Effector memory CD8-positive, alpha-beta T cell (primary cell): ENCODE data around the gene LRRC66.

Experiments used
- ATAC-seq: fragments of 150-1000 bp; cut with Tn5 transposase; replicated peaks from 2 replicates; pipeline ENCODE4 v1.10.0; 2021; ENCODE audit warnings: mild to moderate bottlenecking, moderate library complexity
- DNase-seq, 3 experiments: peaks; one replicate each; pipeline ENCODE4 v3.0.0; 2021
- H3K27ac Mint-ChIP-seq, 2 donors: one replicate each; pipeline ENCODE4 v1.8.0; 2022; ENCODE audit warnings: mild to moderate bottlenecking in 2 of 2, mixed read lengths in 2 of 2, moderate library complexity in 2 of 2
- H3K27me3 Mint-ChIP-seq, 2 donors: one replicate each; pipeline ENCODE4 v1.8.0; 2022; ENCODE audit warnings: mixed read lengths in 2 of 2
- H3K36me3 Mint-ChIP-seq: one replicate; pipeline ENCODE4 v1.8.0; 2022; ENCODE audit warnings: mild to moderate bottlenecking, moderate library complexity, mixed read lengths; ENCODE audit not compliant: insufficient read depth
- H3K4me1 Mint-ChIP-seq, 2 donors: one replicate each; pipeline ENCODE4 v1.8.0; 2022; ENCODE audit warnings: low read depth in 2 of 2, mixed read lengths in 2 of 2
- H3K4me3 Mint-ChIP-seq, 2 donors: one replicate each; pipeline ENCODE4 v1.8.0; 2022; ENCODE audit warnings: mild to moderate bottlenecking in 2 of 2, mixed read lengths in 2 of 2, moderate library complexity in 2 of 2
- H3K9me3 Mint-ChIP-seq, 2 donors: one replicate each; pipeline ENCODE4 v1.8.0; 2022; ENCODE audit warnings: mixed read lengths in 2 of 2

LRRC66 gene

GRCh38 chr4:51999250-51999649 lies 20.9 kb downstream of the LRRC66 start:
- Mint-ChIP-seq H3K4me3 (no peak overlapping the region), H3K4me1 (no peaks in the 10 kb centered on the region), H3K27ac (no peak overlapping the region), H3K27me3 (no peaks in the 10 kb centered on the region), H3K36me3 (no peaks in the 10 kb centered on the region), H3K9me3 (no peaks in the 10 kb centered on the region)
- no peak for ATAC-seq
- no peak for DNase-seq

DNA sequence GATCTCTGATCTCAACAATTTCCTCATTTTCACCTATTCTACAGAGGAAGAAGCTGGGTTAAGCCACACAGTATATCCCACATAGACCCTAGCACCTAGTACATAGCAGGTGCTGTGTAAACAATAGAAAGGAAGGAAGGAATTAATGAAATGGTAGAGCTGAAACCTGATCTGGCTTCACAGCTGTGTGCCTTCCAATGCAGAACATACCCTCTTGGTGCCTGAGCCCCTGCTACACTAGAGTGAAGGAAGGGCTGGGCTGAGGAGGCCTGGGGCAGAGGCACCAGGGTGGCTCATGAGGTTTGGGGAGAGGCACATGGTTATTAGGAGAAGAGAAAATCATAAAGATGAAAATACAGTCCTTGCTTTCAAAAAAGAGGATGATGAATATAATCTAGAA lies 21.3 kb downstream of the LRRC66 start:
- ATAC-seq: no peak
- Mint-ChIP-seq H3K4me1 (no peaks in the 10 kb centered on the region), H3K27ac (no peak overlapping the region), H3K4me3 (no peak overlapping the region), H3K36me3 (no peaks in the 10 kb centered on the region), H3K27me3 (no peaks in the 10 kb centered on the region), H3K9me3 (no peaks in the 10 kb centered on the region)
- no peak for DNase-seq

- no peak for ATAC-seq
- no peak for DNase-seq
- Mint-ChIP-seq H3K9me3 (no peaks in the 10 kb centered on the region), H3K27ac (no peak overlapping the region), H3K36me3 (no peaks in the 10 kb centered on the region), H3K27me3 (no peaks in the 10 kb centered on the region), H3K4me3 (no peak overlapping the region), H3K4me1 (no peaks in the 10 kb centered on the region)
Measured at GRCh38 chr4:51997647-51998046, 22.5 kb downstream of the LRRC66 start.

GRCh38 chr4:51995647-51996220 lies 24.4 kb downstream of the LRRC66 start:
- H3K27me3 Mint-ChIP-seq: peaks cover 6 to 7% of the 10 kb centered on the region in 2 donors
- no peak overlapping the region for H3K27ac Mint-ChIP-seq
- ATAC-seq (no peak), DNase-seq (no peak)
- no peaks in the 10 kb centered on the region for H3K4me1 Mint-ChIP-seq
- H3K9me3 Mint-ChIP-seq: peaks cover 0 to 1% of the 10 kb centered on the region in 2 donors
- H3K36me3 Mint-ChIP-seq: no peaks in the 10 kb centered on the region
- no peak overlapping the region for H3K4me3 Mint-ChIP-seq

DNA sequence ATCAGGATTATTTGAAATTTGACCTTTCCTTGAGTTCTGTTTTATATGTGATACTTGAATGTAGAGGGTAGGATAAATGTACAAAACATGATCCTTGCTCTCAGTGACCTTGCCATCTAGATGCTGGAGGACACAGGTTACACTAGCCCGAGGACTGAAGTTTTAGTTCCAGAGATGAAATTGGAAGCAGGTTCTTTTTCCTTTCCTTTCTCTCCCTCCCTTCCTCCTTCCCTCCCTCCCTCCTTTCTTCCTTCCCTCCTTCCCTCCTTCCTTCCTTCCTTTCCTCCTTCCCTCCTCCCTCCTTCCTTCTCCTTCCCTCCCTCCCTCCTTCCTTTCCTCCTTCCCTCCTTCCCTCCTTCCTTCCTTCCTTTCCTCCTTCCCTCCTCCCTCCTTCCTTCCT lies 54.3 kb downstream of the LRRC66 start:
- Mint-ChIP-seq H3K36me3 (no peaks in the 10 kb centered on the region), H3K4me3 (no peak overlapping the region), H3K27me3 (peaks cover under 1% of the 10 kb centered on the region in 2 donors), H3K27ac (no peak overlapping the region), H3K4me1 (no peaks in the 10 kb centered on the region), H3K9me3 (no peaks in the 10 kb centered on the region)
- DNase-seq (no peak), ATAC-seq (no peak)

GRCh38 chr4:51963841-51964517 lies 56.2 kb downstream of the LRRC66 start:
- H3K27me3 Mint-ChIP-seq: peaks cover 5 to 15% of the 10 kb centered on the region in 2 donors
- DNase-seq (no peak), ATAC-seq (no peak)
- no peaks in the 10 kb centered on the region for H3K9me3 Mint-ChIP-seq
- H3K4me1 Mint-ChIP-seq: no peaks in the 10 kb centered on the region
- H3K27ac Mint-ChIP-seq: no peak overlapping the region
- no peaks in the 10 kb centered on the region for H3K36me3 Mint-ChIP-seq
- no peak overlapping the region for H3K4me3 Mint-ChIP-seq

DNA sequence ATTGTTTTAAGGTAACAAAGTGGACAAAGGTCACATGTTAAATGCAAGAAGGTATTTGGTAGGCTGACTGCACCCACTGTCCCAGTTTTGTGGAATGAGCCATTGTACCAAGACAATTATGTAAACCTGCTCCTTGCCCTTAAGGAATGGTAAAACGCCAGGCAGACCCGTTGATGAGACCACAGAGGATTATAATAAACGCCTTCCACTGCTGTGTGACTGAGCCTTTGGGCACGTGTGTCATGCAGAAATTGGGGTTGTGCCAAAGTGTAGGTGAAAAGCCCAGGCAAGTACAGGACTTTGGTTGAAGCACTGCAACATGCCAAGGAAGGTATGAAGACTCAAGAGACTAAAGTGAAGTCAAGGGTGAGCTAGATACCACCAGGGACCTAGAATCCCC lies 59.7 kb downstream of the LRRC66 start:
- ATAC-seq: no peak
- Mint-ChIP-seq H3K36me3 (no peaks in the 10 kb centered on the region), H3K9me3 (no peaks in the 10 kb centered on the region), H3K4me1 (no peaks in the 10 kb centered on the region), H3K4me3 (no peak overlapping the region), H3K27me3 (peaks cover 5 to 27% of the 10 kb centered on the region in 2 donors), H3K27ac (no peak overlapping the region)
- DNase-seq: no peak

DNA sequence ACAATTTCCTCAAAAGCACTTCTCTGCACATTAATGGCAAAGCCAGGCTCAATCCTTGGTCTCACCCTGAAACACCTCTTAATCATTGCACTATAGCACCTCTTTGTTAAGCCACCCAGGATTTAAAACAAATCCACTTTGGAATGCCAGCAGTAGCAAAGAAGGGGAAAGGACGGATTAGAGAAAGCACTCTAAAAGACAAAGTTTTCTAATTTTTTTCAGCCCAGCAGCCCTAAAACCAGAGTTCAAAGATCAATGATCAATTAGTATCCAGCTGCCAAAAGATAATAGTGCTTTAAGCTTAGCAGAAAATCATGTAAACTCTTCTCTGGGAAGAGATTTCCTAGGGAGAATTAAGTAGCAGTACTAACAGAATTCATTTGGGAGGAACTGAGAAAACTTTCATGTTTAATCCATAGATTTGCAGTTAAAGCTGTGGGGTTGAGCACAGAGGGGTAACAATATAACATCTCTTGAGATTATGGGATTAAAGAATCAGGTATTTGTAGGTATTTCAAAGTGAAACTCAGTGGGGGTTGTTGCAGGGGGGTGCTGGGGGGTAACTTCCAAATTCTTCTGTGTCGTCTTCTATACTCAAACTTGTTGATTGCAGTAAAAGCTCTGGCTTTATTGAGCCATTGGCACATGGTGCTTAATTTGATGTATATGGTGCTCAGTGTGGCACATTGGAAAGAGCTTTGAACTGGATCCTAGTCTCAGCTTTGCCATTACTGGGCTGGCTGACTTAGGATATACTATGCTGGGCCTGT lies 61.8 kb downstream of the LRRC66 start:
- H3K27ac Mint-ChIP-seq: no peak overlapping the region
- DNase-seq: no peak
- H3K27me3 Mint-ChIP-seq: peaks cover 5 to 33% of the 10 kb centered on the region in 2 donors
- no peaks in the 10 kb centered on the region for H3K9me3 Mint-ChIP-seq
- H3K4me1 Mint-ChIP-seq: no peaks in the 10 kb centered on the region
- ATAC-seq: no peak
- no peaks in the 10 kb centered on the region for H3K36me3 Mint-ChIP-seq
- H3K4me3 Mint-ChIP-seq: no peak overlapping the region
